GM12878 (cell line): ENCODE measurements around the gene CELA3B.
"Not testable (repeated sequence)": the region's sequence is repeated elsewhere in the genome, so short reads cannot be mapped to it uniquely, and the experiment has no call there.

Source experiments
- BHLHE40 ChIP-seq, 2 experiments: fragments of 450-650 bp in 1 of 2; IDR thresholded peaks; 2 replicates each; pipeline ENCODE4 v1.6.1; 2011 to 2017; ENCODE audit warnings: low read depth in 2 of 2, borderline replicate concordance in 1 of 2, improper control_type of control experiment in 1 of 2, low read length in 1 of 2, mild to moderate bottlenecking in 1 of 2
- CHD1 ChIP-seq: IDR thresholded peaks from 2 replicates; pipeline ENCODE4 v1.6.1; 2012; ENCODE audit warnings: low read depth, low read length, improper control_type of control experiment
- EED ChIP-seq: sonication (generic); IDR thresholded peaks from 2 replicates; pipeline ENCODE4 v1.6.1; 2016; ENCODE audit warnings: antibody characterized with exemption, low read depth
- EZH2 ChIP-seq: IDR thresholded peaks from 2 replicates; pipeline ENCODE4 v1.6.1; 2012; ENCODE audit warnings: low read depth, mild to moderate bottlenecking, control low read depth, inconsistent platforms, low read length, borderline replicate concordance; ENCODE audit not compliant: control insufficient read depth
- POLR2AphosphoS5 ChIP-seq: IDR thresholded peaks from 2 replicates; pipeline ENCODE4 v1.6.1; 2011; ENCODE audit warnings: mild to moderate bottlenecking, low read length, inconsistent platforms
- TAF1 ChIP-seq: IDR thresholded peaks from 2 replicates; pipeline ENCODE4 v1.6.1; 2011; ENCODE audit warnings: mild to moderate bottlenecking, low read depth, low read length, borderline replicate concordance
- TF ChIP-seq, protein P1 (sequence below), 3 experiments: IDR thresholded peaks in 2 of 3; conservative IDR thresholded peaks in 1 of 3; 2 replicates each; pipeline ENCODE4 v1.5.1; 2011; ENCODE audit warnings: low read depth in 3 of 3, low read length in 3 of 3, mild to moderate bottlenecking in 3 of 3, control low read depth in 2 of 3, moderate library complexity in 2 of 3, inconsistent platforms in 1 of 3, mixed read lengths in 1 of 3; ENCODE audit not compliant: control insufficient read depth in 2 of 3, insufficient read depth in 1 of 3; ENCODE audit errors: extremely low read depth in 1 of 3

DNA sequence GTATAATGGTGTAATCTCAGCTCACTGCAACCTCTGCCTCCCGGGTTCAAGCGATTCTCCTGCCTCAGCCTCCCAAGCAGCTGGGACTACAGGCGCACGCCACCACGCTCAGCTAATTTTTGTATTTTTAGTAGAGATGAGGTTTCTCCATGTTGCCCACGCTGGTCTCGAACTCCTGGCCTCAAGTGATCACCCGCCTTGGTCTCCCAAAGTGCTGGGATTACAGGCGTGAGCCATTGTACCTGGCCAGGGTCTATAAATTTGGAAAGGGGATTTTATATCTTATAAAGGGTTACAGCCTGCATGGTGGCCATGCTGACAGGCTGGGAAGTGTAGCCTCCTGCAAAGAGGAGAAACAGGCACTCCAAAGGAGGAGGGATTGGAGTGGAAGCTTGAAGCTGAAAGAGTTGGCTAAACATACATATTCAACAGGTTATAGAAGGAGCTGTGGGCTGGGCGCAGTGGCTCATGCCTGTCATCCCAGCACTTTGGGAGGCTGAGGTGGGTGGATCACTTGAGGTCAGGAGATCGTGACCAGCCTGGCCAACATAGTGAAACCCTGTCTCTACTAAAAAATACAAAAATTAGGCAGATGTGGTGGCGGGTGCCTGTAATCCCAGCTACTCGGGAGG lies 37.9 kb downstream of the CELA3B start:
- TF ChIP-seq, protein P1, sequence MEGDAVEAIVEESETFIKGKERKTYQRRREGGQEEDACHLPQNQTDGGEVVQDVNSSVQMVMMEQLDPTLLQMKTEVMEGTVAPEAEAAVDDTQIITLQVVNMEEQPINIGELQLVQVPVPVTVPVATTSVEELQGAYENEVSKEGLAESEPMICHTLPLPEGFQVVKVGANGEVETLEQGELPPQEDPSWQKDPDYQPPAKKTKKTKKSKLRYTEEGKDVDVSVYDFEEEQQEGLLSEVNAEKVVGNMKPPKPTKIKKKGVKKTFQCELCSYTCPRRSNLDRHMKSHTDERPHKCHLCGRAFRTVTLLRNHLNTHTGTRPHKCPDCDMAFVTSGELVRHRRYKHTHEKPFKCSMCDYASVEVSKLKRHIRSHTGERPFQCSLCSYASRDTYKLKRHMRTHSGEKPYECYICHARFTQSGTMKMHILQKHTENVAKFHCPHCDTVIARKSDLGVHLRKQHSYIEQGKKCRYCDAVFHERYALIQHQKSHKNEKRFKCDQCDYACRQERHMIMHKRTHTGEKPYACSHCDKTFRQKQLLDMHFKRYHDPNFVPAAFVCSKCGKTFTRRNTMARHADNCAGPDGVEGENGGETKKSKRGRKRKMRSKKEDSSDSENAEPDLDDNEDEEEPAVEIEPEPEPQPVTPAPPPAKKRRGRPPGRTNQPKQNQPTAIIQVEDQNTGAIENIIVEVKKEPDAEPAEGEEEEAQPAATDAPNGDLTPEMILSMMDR (IDR thresholded peaks at IDR 0.05 in 2 of 3, conservative IDR thresholded peaks at IDR 0.05 in 1 of 3; ENCODE audit: control insufficient read depth in 2 of 3, extremely low read depth in 1 of 3, insufficient read depth in 1 of 3, low read depth in 3 of 3, low read length in 3 of 3), result not testable (repeated sequence)
- TF ChIP-seq CHD1; EZH2; POLR2AphosphoS5; TAF1; BHLHE40 (IDR thresholded peaks at IDR 0.05; ENCODE audit: borderline replicate concordance in 1 of 2, low read depth in 2 of 2, low read length in 1 of 2); EED: not testable (repeated sequence)
